K562 (cell line): Measurements from ENCODE around the gene NUCKS1. TPM values are rescaled to one million over a fixed set of nuclear protein-coding genes. Genes with fewer than 3 reads are reported as not detected.

Source experiments
- CHD1 ChIP-seq: fragments of 200-600 bp; sonication (generic); IDR thresholded peaks from one replicate; pipeline ENCODE4 v1.6.1; 2012; ENCODE audit warnings: mild to moderate bottlenecking, moderate library complexity, low read length, inconsistent platforms
- GATAD2B ChIP-seq: fragments of 450-650 bp; IDR thresholded peaks from 2 replicates; pipeline ENCODE4 v1.6.1; 2017; ENCODE audit warnings: mild to moderate bottlenecking, borderline replicate concordance
- KDM1A ChIP-seq, 2 experiments: fragments of 450-650 bp; IDR thresholded peaks; 2 replicates each; pipeline ENCODE4 v1.6.1; 2016; ENCODE audit warnings: mild to moderate bottlenecking in 2 of 2
- KLF13 ChIP-seq: fragments of 450-650 bp; IDR thresholded peaks from 2 replicates; pipeline ENCODE4 v1.6.1; 2016; ENCODE audit warnings: missing genetic modification characterization, low read depth, mild to moderate bottlenecking, missing compliant biosample characterization, moderate library complexity, borderline replicate concordance
- MGA ChIP-seq: fragments of 450-650 bp; IDR thresholded peaks from 2 replicates; pipeline ENCODE4 v1.6.1; 2016; ENCODE audit warnings: mild to moderate bottlenecking, moderate library complexity
- NCOA4 ChIP-seq: fragments of 450-650 bp; IDR thresholded peaks from 2 replicates; pipeline ENCODE4 v1.6.1; 2018; ENCODE audit warnings: mild to moderate bottlenecking; ENCODE audit not compliant: partially characterized antibody
- POLR3A ChIP-seq: IDR thresholded peaks from 2 replicates; pipeline ENCODE4 v1.6.1; 2011; ENCODE audit warnings: borderline replicate concordance, mild to moderate bottlenecking, moderate library complexity; ENCODE audit not compliant: insufficient read length, insufficient read depth; ENCODE audit errors: extremely low read depth
- TAF7 ChIP-seq: fragments of 450-650 bp; IDR thresholded peaks from 2 replicates; pipeline ENCODE4 v1.6.1; 2016; ENCODE audit warnings: missing genetic modification characterization, missing compliant biosample characterization
- ZNF551 ChIP-seq: fragments of 250-450 bp; sonication (Bioruptor Pico); IDR thresholded peaks from 2 replicates; pipeline ENCODE4 v1.5.0; 2021; ENCODE audit warnings: mild to moderate bottlenecking, moderate library complexity
- ZNF644 ChIP-seq: fragments of 200-800 bp; sonication (Bioruptor generic); IDR thresholded peaks from 2 replicates; pipeline ENCODE4 v1.6.1; 2016; ENCODE audit warnings: low read depth, missing genetic modification characterization, missing compliant biosample characterization
- polyA plus RNA-seq, 8 experiments: library from polyadenylated mRNA; depleted of rRNA in 4 of 8; stranded (reverse) in 5 of 8; unstranded in 3 of 8; fragments of >200 nt; fragmentation: Nextera tagmentation in 2 of 8; fragmentation: Illumina TruSeq in 1 of 8; extraction: Ambion mirVana in 2 of 8; extraction: Trizol in 1 of 8; gene quantifications; 2 replicates each; pipeline versions ENCODE4 v1.2.1 to v1.2.3, GENCODE V29; 2011 to 2014; ENCODE audit warnings: inconsistent platforms in 1 of 8, missing spikeins in 1 of 8
- total RNA-seq, 7 experiments: library from RNA; depleted of rRNA in 6 of 7; stranded (reverse); fragments of >200 nt in 6 of 7; fragmentation: Illumina TruSeq in 2 of 7; extraction: Trizol in 2 of 7; gene quantifications; 2 replicates each; pipeline versions ENCODE4 v1.2.1 to v1.2.3, GENCODE V29; 2011 to 2021; ENCODE audit warnings: low replicate concordance in 1 of 7

NUCKS1 gene
- total and polyA plus RNA-seq, 9 of the 15 experiments (the other 6 are each of a cell fraction or from before 2014, with no cell fraction given), result 66.7 to 244 (median 149) TPM

- TF ChIP-seq MGA (peak; percentile 93), ZNF551 (CRISPR knock-in tag) (no peak), CHD1 (peak; percentile 53), GATAD2B (peak; percentile 77), TAF7 (tag) (peak; percentile 74), KDM1A (IDR thresholded peaks at IDR 0.05) (peak; percentile 99 to 100), NCOA4 (peak; percentile 33), KLF13 (peak; percentile 85), ZNF644 (tag) (peak; percentile 90), POLR3A (no peak)
Measured at GRCh38 chr1:205750138-205751035, at the start of gene NUCKS1 (continued).
